Liver (tissue), 9 donors: ENCODE results near the gene ALMS1. TPM values are rescaled to one million over a fixed set of nuclear protein-coding genes. Genes with fewer than 3 reads are reported as not detected.

Experiments used
- DNase-seq: peaks from one replicate; pipeline ENCODE4 v3.0.0-alpha.2; 2017; ENCODE audit warnings: low spot score
- H3K27ac ChIP-seq, 2 donors: one replicate each; pipeline ENCODE4 v1.7.0; 2013; ENCODE audit warnings: inconsistent platforms in 2 of 2, low read length in 2 of 2, control low read depth in 1 of 2, low read depth in 1 of 2, mild to moderate bottlenecking in 1 of 2
- H3K27me3 ChIP-seq, 4 donors: one replicate each; pipeline versions ENCODE4 v1.6.1 to v1.7.0; 2013; ENCODE audit warnings: low read length in 3 of 4, inconsistent platforms in 1 of 4, mild to moderate bottlenecking in 1 of 4, moderate library complexity in 1 of 4; ENCODE audit not compliant: control insufficient read depth in 4 of 4, insufficient read depth in 4 of 4
- H3K36me3 ChIP-seq, 4 donors: one replicate each; pipeline versions ENCODE4 v1.6.1 to v1.7.0; 2013; ENCODE audit warnings: low read length in 3 of 4, mild to moderate bottlenecking in 3 of 4, low read depth in 1 of 4, moderate library complexity in 1 of 4; ENCODE audit not compliant: control insufficient read depth in 4 of 4, insufficient read depth in 3 of 4
- H3K4me1 ChIP-seq, 4 donors: one replicate each; pipeline versions ENCODE4 v1.6.1 to v1.7.0; 2013; ENCODE audit warnings: low read length in 3 of 4, mild to moderate bottlenecking in 3 of 4, moderate library complexity in 1 of 4; ENCODE audit not compliant: control insufficient read depth in 4 of 4, insufficient read depth in 4 of 4
- H3K4me3 ChIP-seq, 3 donors: one replicate each; pipeline versions ENCODE4 v1.6.1 to v1.7.0; 2013; ENCODE audit warnings: low read length in 3 of 3, control low read depth in 1 of 3, low read depth in 1 of 3, mild to moderate bottlenecking in 1 of 3
- H3K9ac ChIP-seq, 2 donors: one replicate each; pipeline ENCODE4 v1.7.0; 2013; ENCODE audit warnings: low read length in 2 of 2, mild to moderate bottlenecking in 2 of 2, moderate library complexity in 2 of 2, control low read depth in 1 of 2, low read depth in 1 of 2
- H3K9me3 ChIP-seq, 4 donors: one replicate each; pipeline versions ENCODE4 v1.6.1 to v1.7.0; 2013; ENCODE audit warnings: low read length in 3 of 4; ENCODE audit not compliant: control insufficient read depth in 4 of 4
- FOXA1 ChIP-seq: IDR thresholded peaks from 2 replicates; pipeline ENCODE4 v1.6.1; 2016; ENCODE audit warnings: antibody characterized with exemption
- FOXA2 ChIP-seq: IDR thresholded peaks from 2 replicates; pipeline ENCODE4 v1.6.1; 2016; ENCODE audit warnings: antibody characterized with exemption
- GABPA ChIP-seq, 2 donors: IDR thresholded peaks in 1 of 2; conservative IDR thresholded peaks in 1 of 2; 2 replicates each; pipeline ENCODE4 v1.6.1; 2016; ENCODE audit warnings: antibody characterized with exemption in 2 of 2, mild to moderate bottlenecking in 1 of 2, moderate library complexity in 1 of 2
- HNF4G ChIP-seq: IDR thresholded peaks from 2 replicates; pipeline ENCODE4 v1.6.1; 2016; ENCODE audit warnings: antibody characterized with exemption
- JUND ChIP-seq, 2 donors: IDR thresholded peaks; 2 replicates each; pipeline ENCODE4 v1.6.1; 2016; ENCODE audit warnings: antibody characterized with exemption in 2 of 2
- NR2F2 ChIP-seq: IDR thresholded peaks from 2 replicates; pipeline ENCODE4 v1.6.1; 2016; ENCODE audit warnings: antibody characterized with exemption
- RAD21 ChIP-seq, 2 donors: IDR thresholded peaks; 2 replicates each; pipeline ENCODE4 v1.6.1; 2016; ENCODE audit warnings: antibody characterized with exemption in 2 of 2, mild to moderate bottlenecking in 2 of 2
- RXRA ChIP-seq, 2 donors: IDR thresholded peaks; 2 replicates each; pipeline ENCODE4 v1.6.1; 2017 to 2018; ENCODE audit warnings: antibody characterized with exemption in 2 of 2, mild to moderate bottlenecking in 1 of 2
- TAF1 ChIP-seq: conservative IDR thresholded peaks from 2 replicates; pipeline ENCODE4 v1.6.1; 2016; ENCODE audit warnings: antibody characterized with exemption, mild to moderate bottlenecking
- YY1 ChIP-seq: IDR thresholded peaks from 2 replicates; pipeline ENCODE4 v1.6.1; 2016; ENCODE audit warnings: antibody characterized with exemption, mild to moderate bottlenecking
- WGBS: extraction: QIAGEN DNeasy Blood & Tissue Kit; methylation state at CpG from one replicate; pipeline ENCODE4 v1.1.7; 2013; 5-methylcytosine and 5-hydroxymethylcytosine counted together
- polyA plus RNA-seq, 2 donors: library from polyadenylated mRNA; stranded (reverse) in 1 of 2; unstranded in 1 of 2; fragments of 200-250 nt in 1 of 2; fragments of >200 nt in 1 of 2; fragmentation: Nextera tagmentation in 1 of 2; extraction: Ambion mirVana in 1 of 2; gene quantifications; one replicate each; pipeline versions ENCODE4 v1.2.1 to v1.2.3, GENCODE V29; 2013 to 2015
- total RNA-seq, 2 donors: library from RNA; depleted of rRNA; stranded (reverse); fragments of >200 nt; gene quantifications; one replicate each; pipeline ENCODE4 v1.2.3, GENCODE V29; 2014
- TF ChIP-seq, protein P1 (sequence below): IDR thresholded peaks from 2 replicates; pipeline ENCODE4 v1.6.1; 2016; ENCODE audit warnings: antibody characterized with exemption
- TF ChIP-seq, protein P2 (sequence below): fragments of 150-350 bp; IDR thresholded peaks from 2 replicates; pipeline ENCODE4 v1.5.1; 2017; ENCODE audit warnings: improper control_type of control experiment, low read depth, low read length; ENCODE audit not compliant: missing input control
- TF ChIP-seq, protein P3 (sequence below): IDR thresholded peaks from 2 replicates; pipeline ENCODE4 v1.6.1; 2016; ENCODE audit warnings: antibody characterized with exemption, mild to moderate bottlenecking
- TF ChIP-seq, protein P4 (sequence below): IDR thresholded peaks from 2 replicates; pipeline ENCODE4 v1.6.1; 2016; ENCODE audit warnings: antibody characterized with exemption
- TF ChIP-seq, protein P5 (sequence below): IDR thresholded peaks from 2 replicates; pipeline ENCODE4 v1.6.1; 2016; ENCODE audit warnings: antibody characterized with exemption
- donor health status: healthy.
- donor health status: healthy.
- donor health status: healthy.
- donor health status: healthy.
- donor health status: healthy.

Gene ALMS1
- total and polyA plus RNA-seq, 4 donors = 2.1 to 18.3 (median 7.0) TPM

DNA sequence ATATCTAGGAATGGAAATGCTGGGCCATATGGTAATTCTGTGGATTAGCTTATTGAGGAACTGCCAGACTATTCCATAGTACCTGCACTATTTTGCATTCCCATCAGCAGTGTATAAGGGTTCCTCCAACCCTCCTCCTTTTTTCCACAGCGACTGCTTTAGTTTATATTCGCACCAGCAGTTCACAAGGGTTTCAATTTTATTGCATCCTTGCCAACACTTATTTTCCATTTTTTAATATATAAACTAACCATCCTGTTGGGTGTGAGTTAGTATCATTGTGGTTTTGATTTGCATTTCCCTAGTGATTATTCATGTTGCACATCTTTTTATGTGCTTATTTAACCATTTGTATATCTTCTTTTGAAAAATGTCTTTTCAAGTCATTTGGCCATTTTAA, 189.6 kb downstream of the ALMS1 start:
- H3K36me3 ChIP-seq = peaks cover 0 to 5% (median 2%) of the 10 kb centered on the region in 4 donors
- H3K4me1 ChIP-seq = no peaks in the 10 kb centered on the region
- TF ChIP-seq, protein P1, sequence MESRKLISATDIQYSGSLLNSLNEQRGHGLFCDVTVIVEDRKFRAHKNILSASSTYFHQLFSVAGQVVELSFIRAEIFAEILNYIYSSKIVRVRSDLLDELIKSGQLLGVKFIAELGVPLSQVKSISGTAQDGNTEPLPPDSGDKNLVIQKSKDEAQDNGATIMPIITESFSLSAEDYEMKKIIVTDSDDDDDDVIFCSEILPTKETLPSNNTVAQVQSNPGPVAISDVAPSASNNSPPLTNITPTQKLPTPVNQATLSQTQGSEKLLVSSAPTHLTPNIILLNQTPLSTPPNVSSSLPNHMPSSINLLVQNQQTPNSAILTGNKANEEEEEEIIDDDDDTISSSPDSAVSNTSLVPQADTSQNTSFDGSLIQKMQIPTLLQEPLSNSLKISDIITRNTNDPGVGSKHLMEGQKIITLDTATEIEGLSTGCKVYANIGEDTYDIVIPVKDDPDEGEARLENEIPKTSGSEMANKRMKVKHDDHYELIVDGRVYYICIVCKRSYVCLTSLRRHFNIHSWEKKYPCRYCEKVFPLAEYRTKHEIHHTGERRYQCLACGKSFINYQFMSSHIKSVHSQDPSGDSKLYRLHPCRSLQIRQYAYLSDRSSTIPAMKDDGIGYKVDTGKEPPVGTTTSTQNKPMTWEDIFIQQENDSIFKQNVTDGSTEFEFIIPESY = no peak
- no peak for TF ChIP-seq RXRA (IDR thresholded peaks at IDR 0.05)
- WGBS = 95% methylated on average over 2 of the region's 2 CpGs
- no peak overlapping the region for H3K27ac ChIP-seq
- no peaks in the 10 kb centered on the region for H3K27me3 ChIP-seq
- no peaks in the 10 kb centered on the region for H3K9me3 ChIP-seq
- H3K9ac ChIP-seq = no peak overlapping the region
- DNase-seq = no peak
- no peak overlapping the region for H3K4me3 ChIP-seq

DNA sequence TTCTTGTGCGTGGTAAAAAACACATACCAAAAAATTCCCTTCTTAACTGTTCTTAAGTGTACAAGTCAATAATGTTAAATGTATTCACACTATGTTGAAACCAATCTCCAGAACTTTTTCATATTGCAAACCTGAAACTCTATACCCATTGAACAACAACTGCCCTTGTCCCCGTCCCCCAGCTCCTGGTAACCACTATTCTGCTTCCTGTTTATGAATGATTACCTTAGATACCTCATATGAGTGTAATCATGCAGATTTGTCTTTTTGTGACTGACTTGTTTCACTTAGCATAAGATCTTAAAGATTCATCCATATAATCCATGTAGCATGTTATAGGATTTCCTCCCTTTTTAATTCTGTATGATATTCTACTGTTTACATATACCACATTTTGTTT, 196.7 kb downstream of the ALMS1 start:
- Histone ChIP-seq H3K9me3 (peaks cover 0 to 2% (median 0%) of the 10 kb centered on the region in 4 donors), H3K27me3 (no peaks in the 10 kb centered on the region), H3K9ac (no peak overlapping the region), H3K36me3 (no peaks in the 10 kb centered on the region), H3K27ac (no peak overlapping the region), H3K4me1 (no peaks in the 10 kb centered on the region), H3K4me3 (no peak overlapping the region)
- 96% methylated on average over 2 of the region's 2 CpGs for WGBS
- TF ChIP-seq, protein P2, sequence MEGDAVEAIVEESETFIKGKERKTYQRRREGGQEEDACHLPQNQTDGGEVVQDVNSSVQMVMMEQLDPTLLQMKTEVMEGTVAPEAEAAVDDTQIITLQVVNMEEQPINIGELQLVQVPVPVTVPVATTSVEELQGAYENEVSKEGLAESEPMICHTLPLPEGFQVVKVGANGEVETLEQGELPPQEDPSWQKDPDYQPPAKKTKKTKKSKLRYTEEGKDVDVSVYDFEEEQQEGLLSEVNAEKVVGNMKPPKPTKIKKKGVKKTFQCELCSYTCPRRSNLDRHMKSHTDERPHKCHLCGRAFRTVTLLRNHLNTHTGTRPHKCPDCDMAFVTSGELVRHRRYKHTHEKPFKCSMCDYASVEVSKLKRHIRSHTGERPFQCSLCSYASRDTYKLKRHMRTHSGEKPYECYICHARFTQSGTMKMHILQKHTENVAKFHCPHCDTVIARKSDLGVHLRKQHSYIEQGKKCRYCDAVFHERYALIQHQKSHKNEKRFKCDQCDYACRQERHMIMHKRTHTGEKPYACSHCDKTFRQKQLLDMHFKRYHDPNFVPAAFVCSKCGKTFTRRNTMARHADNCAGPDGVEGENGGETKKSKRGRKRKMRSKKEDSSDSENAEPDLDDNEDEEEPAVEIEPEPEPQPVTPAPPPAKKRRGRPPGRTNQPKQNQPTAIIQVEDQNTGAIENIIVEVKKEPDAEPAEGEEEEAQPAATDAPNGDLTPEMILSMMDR = no peak
- no peak for TF ChIP-seq JUND (IDR thresholded peaks at IDR 0.05)
- TF ChIP-seq, protein P1 = no peak
- DNase-seq = no peak

DNA sequence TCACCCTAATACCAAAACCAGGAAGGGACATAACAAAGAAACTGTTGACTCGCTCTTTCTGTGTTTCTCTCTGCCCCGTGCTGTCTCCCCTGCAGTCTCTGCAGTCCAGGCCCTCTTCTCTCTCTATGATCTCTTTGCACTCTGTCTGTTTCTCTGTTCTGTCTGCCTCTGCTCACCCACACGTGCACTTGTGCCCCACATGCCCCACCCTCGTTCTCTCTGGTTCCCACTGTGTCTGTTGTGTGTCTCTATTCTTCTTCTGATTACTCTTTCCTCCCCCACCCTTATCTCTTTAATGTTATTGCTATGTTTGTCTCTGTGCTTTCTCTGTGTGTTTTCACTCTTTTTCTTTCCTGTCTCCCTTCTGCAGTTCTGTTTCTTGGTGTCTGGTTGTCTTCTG, 202.5 kb downstream of the ALMS1 start:
- WGBS = 65% methylated on average over 4 of the region's 4 CpGs
- H3K4me3 ChIP-seq = no peak overlapping the region
- H3K27ac ChIP-seq = no peak overlapping the region
- no peaks in the 10 kb centered on the region for H3K9me3 ChIP-seq
- no peak overlapping the region for H3K9ac ChIP-seq
- no peaks in the 10 kb centered on the region for H3K27me3 ChIP-seq
- no peaks in the 10 kb centered on the region for H3K4me1 ChIP-seq
- no peak for DNase-seq
- H3K36me3 ChIP-seq = no peaks in the 10 kb centered on the region
- no peak for TF ChIP-seq HNF4G
- TF ChIP-seq, protein P3, sequence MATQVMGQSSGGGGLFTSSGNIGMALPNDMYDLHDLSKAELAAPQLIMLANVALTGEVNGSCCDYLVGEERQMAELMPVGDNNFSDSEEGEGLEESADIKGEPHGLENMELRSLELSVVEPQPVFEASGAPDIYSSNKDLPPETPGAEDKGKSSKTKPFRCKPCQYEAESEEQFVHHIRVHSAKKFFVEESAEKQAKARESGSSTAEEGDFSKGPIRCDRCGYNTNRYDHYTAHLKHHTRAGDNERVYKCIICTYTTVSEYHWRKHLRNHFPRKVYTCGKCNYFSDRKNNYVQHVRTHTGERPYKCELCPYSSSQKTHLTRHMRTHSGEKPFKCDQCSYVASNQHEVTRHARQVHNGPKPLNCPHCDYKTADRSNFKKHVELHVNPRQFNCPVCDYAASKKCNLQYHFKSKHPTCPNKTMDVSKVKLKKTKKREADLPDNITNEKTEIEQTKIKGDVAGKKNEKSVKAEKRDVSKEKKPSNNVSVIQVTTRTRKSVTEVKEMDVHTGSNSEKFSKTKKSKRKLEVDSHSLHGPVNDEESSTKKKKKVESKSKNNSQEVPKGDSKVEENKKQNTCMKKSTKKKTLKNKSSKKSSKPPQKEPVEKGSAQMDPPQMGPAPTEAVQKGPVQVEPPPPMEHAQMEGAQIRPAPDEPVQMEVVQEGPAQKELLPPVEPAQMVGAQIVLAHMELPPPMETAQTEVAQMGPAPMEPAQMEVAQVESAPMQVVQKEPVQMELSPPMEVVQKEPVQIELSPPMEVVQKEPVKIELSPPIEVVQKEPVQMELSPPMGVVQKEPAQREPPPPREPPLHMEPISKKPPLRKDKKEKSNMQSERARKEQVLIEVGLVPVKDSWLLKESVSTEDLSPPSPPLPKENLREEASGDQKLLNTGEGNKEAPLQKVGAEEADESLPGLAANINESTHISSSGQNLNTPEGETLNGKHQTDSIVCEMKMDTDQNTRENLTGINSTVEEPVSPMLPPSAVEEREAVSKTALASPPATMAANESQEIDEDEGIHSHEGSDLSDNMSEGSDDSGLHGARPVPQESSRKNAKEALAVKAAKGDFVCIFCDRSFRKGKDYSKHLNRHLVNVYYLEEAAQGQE = no peak
- TF ChIP-seq YY1 = no peak
- TF ChIP-seq FOXA1 = no peak
- no peak for TF ChIP-seq FOXA2
- TF ChIP-seq, protein P4, sequence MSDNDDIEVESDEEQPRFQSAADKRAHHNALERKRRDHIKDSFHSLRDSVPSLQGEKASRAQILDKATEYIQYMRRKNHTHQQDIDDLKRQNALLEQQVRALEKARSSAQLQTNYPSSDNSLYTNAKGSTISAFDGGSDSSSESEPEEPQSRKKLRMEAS = no peak
- TF ChIP-seq, protein P5, sequence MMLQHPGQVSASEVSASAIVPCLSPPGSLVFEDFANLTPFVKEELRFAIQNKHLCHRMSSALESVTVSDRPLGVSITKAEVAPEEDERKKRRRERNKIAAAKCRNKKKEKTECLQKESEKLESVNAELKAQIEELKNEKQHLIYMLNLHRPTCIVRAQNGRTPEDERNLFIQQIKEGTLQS = no peak
- TF ChIP-seq RAD21 (IDR thresholded peaks at IDR 0.05) = no peak
- TF ChIP-seq RXRA (IDR thresholded peaks at IDR 0.05) = no peak
- no peak for TF ChIP-seq NR2F2
- no peak for TF ChIP-seq TAF1
- TF ChIP-seq, protein P2 = no peak
- no peak for TF ChIP-seq JUND (IDR thresholded peaks at IDR 0.05)
- no peak for TF ChIP-seq GABPA (IDR thresholded peaks at IDR 0.05 in 1 of 2, conservative IDR thresholded peaks at IDR 0.05 in 1 of 2)
